H1 (cell line): ENCODE results near the gene MZF1. TPM values are rescaled to one million over a fixed set of nuclear protein-coding genes. Genes with fewer than 3 reads are reported as not detected.

Experiments
- CEBPB ChIP-seq: IDR thresholded peaks from 2 replicates; pipeline ENCODE4 v1.6.1; 2012; ENCODE audit warnings: low read depth, low read length
- CHD2 ChIP-seq: IDR thresholded peaks from 2 replicates; pipeline ENCODE4 v1.6.1; 2012; ENCODE audit warnings: low read length, improper control_type of control experiment
- CREB1 ChIP-seq: IDR thresholded peaks from 2 replicates; pipeline ENCODE4 v1.6.1; 2012; ENCODE audit warnings: inconsistent platforms
- GABPA ChIP-seq: IDR thresholded peaks from 2 replicates; pipeline ENCODE4 v1.6.1; 2011; ENCODE audit warnings: mild to moderate bottlenecking, low read length, moderate library complexity, borderline replicate concordance; ENCODE audit not compliant: insufficient read depth
- KDM4A ChIP-seq: IDR thresholded peaks from one replicate; pipeline ENCODE4 v1.7.1; 2012; ENCODE audit warnings: low read depth, mild to moderate bottlenecking, moderate library complexity, low read length, inconsistent platforms; ENCODE audit not compliant: severe bottlenecking
- NANOG ChIP-seq: IDR thresholded peaks from 2 replicates; pipeline ENCODE4 v1.6.1; 2011; ENCODE audit warnings: low read length, low read depth, mild to moderate bottlenecking, inconsistent platforms; ENCODE audit not compliant: insufficient read depth, poor library complexity, severe bottlenecking
- RAD21 ChIP-seq, 2 experiments: IDR thresholded peaks in 1 of 2; conservative IDR thresholded peaks in 1 of 2; 2 replicates each; pipeline ENCODE4 v1.6.1; 2011; ENCODE audit warnings: low read depth in 2 of 2, low read length in 2 of 2, improper control_type of control experiment in 1 of 2, inconsistent platforms in 1 of 2, mild to moderate bottlenecking in 1 of 2, moderate library complexity in 1 of 2
- SIN3A ChIP-seq, 2 experiments: IDR thresholded peaks in 1 of 2; conservative IDR thresholded peaks in 1 of 2; 2 replicates each; pipeline ENCODE4 v1.6.1; 2011 to 2012; ENCODE audit warnings: low read length in 2 of 2, improper control_type of control experiment in 1 of 2, low read depth in 1 of 2, mild to moderate bottlenecking in 1 of 2
- SP1 ChIP-seq: IDR thresholded peaks from 2 replicates; pipeline ENCODE4 v1.6.1; 2011; ENCODE audit warnings: low read depth, low read length
- YY1 ChIP-seq: IDR thresholded peaks from 2 replicates; pipeline ENCODE4 v1.6.1; 2011; ENCODE audit warnings: low read depth, mild to moderate bottlenecking, low read length
- polyA plus RNA-seq, 7 experiments: library from polyadenylated mRNA; depleted of rRNA in 3 of 7; stranded (reverse) in 5 of 7; unstranded in 2 of 7; fragments of >200 nt in 5 of 7; fragments of 200-250 nt in 2 of 7; gene quantifications; 1 replicate in 5 of 7; 2 replicates in 1 of 7; 4 replicates in 1 of 7; pipeline versions ENCODE4 v1.2.1 to v1.2.3, GENCODE V29; 2011 to 2013; ENCODE audit warnings: missing spikeins in 2 of 7, mixed read lengths in 2 of 7
- total RNA-seq: library from RNA; stranded (reverse); fragmentation: NEBNext Ultra II Directional; extraction: Animal tissue kit (Norgen Biotek cat#: 25700); gene quantifications from 2 replicates; pipeline ENCODE4 v1.2.1, GENCODE V29; 2021
- TF ChIP-seq, protein P1 (sequence below): IDR thresholded peaks from 2 replicates; pipeline ENCODE4 v1.6.1; 2012; ENCODE audit warnings: inconsistent platforms

MZF1 gene
- total and polyA plus RNA-seq, 2 of the 8 experiments (the other 6 are each of a cell fraction or from before 2014, with no cell fraction given) = 15.2 to 25.0 TPM

- TF ChIP-seq SIN3A (conservative IDR thresholded peaks at IDR 0.05 in 1 of 2, IDR thresholded peaks at IDR 0.05 in 1 of 2; ENCODE audit: low read depth in 1 of 2, low read length in 2 of 2) (peak in 1 of 2 experiments; percentile 35; a peak in 1 of 4 replicates), YY1 (peak; percentile 84), CHD2 (0 out of 2 replicates have a peak, but pooled peaks have one; percentile 58), SP1 (no peak), CEBPB (no peak), KDM4A (peak; percentile 38), GABPA (0 out of 2 replicates have a peak, but pooled peaks have one; percentile 60), CREB1 (peak; percentile 80; the same call in 1 of the 2 replicates), NANOG (no peak), RAD21 (IDR thresholded peaks at IDR 0.05 in 1 of 2, conservative IDR thresholded peaks at IDR 0.05 in 1 of 2; ENCODE audit: low read depth in 2 of 2, low read length in 2 of 2) (peak; percentile 75 to 83)
- TF ChIP-seq, protein P1, sequence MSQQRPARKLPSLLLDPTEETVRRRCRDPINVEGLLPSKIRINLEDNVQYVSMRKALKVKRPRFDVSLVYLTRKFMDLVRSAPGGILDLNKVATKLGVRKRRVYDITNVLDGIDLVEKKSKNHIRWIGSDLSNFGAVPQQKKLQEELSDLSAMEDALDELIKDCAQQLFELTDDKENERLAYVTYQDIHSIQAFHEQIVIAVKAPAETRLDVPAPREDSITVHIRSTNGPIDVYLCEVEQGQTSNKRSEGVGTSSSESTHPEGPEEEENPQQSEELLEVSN = peak; percentile 75
- TF ChIP-seq, all 59 proteins: peak for 26
Measured at GRCh38 chr19:58513694-58514563, 59.2 kb downstream of the MZF1 start (continued).
